Neuronal stem cell (in vitro differentiated cells): Measurements from ENCODE around the gene NAP1L4.

ENCODE experiments used
- DNase-seq: peaks from one replicate; pipeline ENCODE4 v3.0.0-alpha.2; 2013; ENCODE audit warnings: low spot score
- H2AFZ ChIP-seq: one replicate; pipeline ENCODE4 v1.6.1; 2013; ENCODE audit warnings: mild to moderate bottlenecking, low read length, inconsistent platforms
- H2AK5ac ChIP-seq: 2 replicates; pipeline ENCODE4 v1.6.1; 2013; ENCODE audit warnings: low read depth, mild to moderate bottlenecking, inconsistent platforms, low read length, moderate library complexity, mixed read lengths
- H2BK120ac ChIP-seq: 2 replicates; pipeline ENCODE4 v1.6.1; 2013; ENCODE audit warnings: low read depth, mild to moderate bottlenecking, inconsistent platforms, low read length, moderate library complexity, mixed read lengths
- H2BK12ac ChIP-seq: one replicate; pipeline ENCODE4 v1.6.1; 2013; ENCODE audit warnings: low read length, inconsistent platforms
- H2BK15ac ChIP-seq: 2 replicates; pipeline ENCODE4 v1.6.1; 2013; ENCODE audit warnings: mild to moderate bottlenecking, low read length, inconsistent platforms, mixed read lengths
- H2BK5ac ChIP-seq: one replicate; pipeline ENCODE4 v1.6.1; 2013; ENCODE audit warnings: inconsistent platforms, mild to moderate bottlenecking, low read length, moderate library complexity
- H3K14ac ChIP-seq: one replicate; pipeline ENCODE4 v1.6.1; 2013; ENCODE audit warnings: low read length, inconsistent platforms
- H3K18ac ChIP-seq: 2 replicates; pipeline ENCODE4 v1.6.1; 2013; ENCODE audit warnings: low read length, inconsistent platforms
- H3K23ac ChIP-seq: 2 replicates; pipeline ENCODE4 v1.6.1; 2013; ENCODE audit warnings: low read depth, mild to moderate bottlenecking, mixed read lengths, low read length, inconsistent platforms; ENCODE audit not compliant: poor library complexity
- H3K27ac ChIP-seq: replicated peaks from 3 replicates; pipeline ENCODE4 v1.5.1; 2013; ENCODE audit warnings: low read length, inconsistent platforms
- H3K27me3 ChIP-seq, 3 experiments: 2 replicates each; pipeline ENCODE4 v1.6.1; 2013; ENCODE audit warnings: low read length in 3 of 3, mild to moderate bottlenecking in 2 of 3, inconsistent platforms in 1 of 3, low read depth in 1 of 3, mixed read lengths in 1 of 3, moderate library complexity in 1 of 3; ENCODE audit not compliant: control insufficient read depth in 3 of 3, insufficient read depth in 3 of 3
- H3K36me3 ChIP-seq, 2 donors: replicated peaks in 1 of 2; 2 replicates each; pipeline ENCODE4 v1.6.1; 2013; ENCODE audit warnings: low read length in 2 of 2; ENCODE audit not compliant: control insufficient read depth in 2 of 2, insufficient read depth in 2 of 2
- H3K4ac ChIP-seq: 2 replicates; pipeline ENCODE4 v1.6.1; 2013; ENCODE audit warnings: inconsistent platforms, mild to moderate bottlenecking, low read length, moderate library complexity
- H3K4me1 ChIP-seq, 2 donors: 1 replicate in 1 of 2; 2 replicates in 1 of 2; pipeline ENCODE4 v1.6.1; 2013; ENCODE audit warnings: low read length in 2 of 2, low read depth in 1 of 2; ENCODE audit not compliant: control insufficient read depth in 2 of 2, insufficient read depth in 1 of 2
- H3K4me2 ChIP-seq: one replicate; pipeline ENCODE4 v1.6.1; 2013; ENCODE audit warnings: mild to moderate bottlenecking, low read length, inconsistent platforms; ENCODE audit not compliant: insufficient read depth, poor library complexity, severe bottlenecking
- H3K4me3 ChIP-seq, 2 donors: 2 replicates each; pipeline ENCODE4 v1.5.1; 2013; ENCODE audit warnings: low read length in 2 of 2, mild to moderate bottlenecking in 2 of 2, inconsistent platforms in 1 of 2, moderate library complexity in 1 of 2
- H3K79me1 ChIP-seq: one replicate; pipeline ENCODE4 v1.6.1; 2013; ENCODE audit warnings: low read depth, mild to moderate bottlenecking, inconsistent platforms, low read length, moderate library complexity
- H3K9ac ChIP-seq: one replicate; pipeline ENCODE4 v1.6.1; 2013; ENCODE audit warnings: mild to moderate bottlenecking, low read depth, low read length, inconsistent platforms; ENCODE audit not compliant: poor library complexity
- H3K9me3 ChIP-seq, 2 donors: replicated peaks in 1 of 2; 2 replicates each; pipeline versions ENCODE3 to v1.6.1; 2013; ENCODE audit warnings: low read length in 2 of 2, mild to moderate bottlenecking in 2 of 2, inconsistent platforms in 1 of 2, low read depth in 1 of 2, mixed read lengths in 1 of 2, moderate library complexity in 1 of 2; ENCODE audit not compliant: control insufficient read depth in 2 of 2, insufficient read depth in 1 of 2
- H4K8ac ChIP-seq: one replicate; pipeline ENCODE4 v1.6.1; 2013; ENCODE audit warnings: low read depth, mild to moderate bottlenecking, inconsistent platforms, low read length, moderate library complexity
- H4K91ac ChIP-seq: one replicate; pipeline ENCODE4 v1.6.1; 2013; ENCODE audit warnings: low read length, low read depth, mild to moderate bottlenecking, inconsistent platforms; ENCODE audit not compliant: poor library complexity
- WGBS, 2 donors: extraction: QIAGEN DNeasy Blood & Tissue Kit; methylation state at CpG; one replicate each; pipeline ENCODE4 v1.1.7; 2013; ENCODE audit warnings: missing lambda C conversion rate in 2 of 2, mixed read lengths in 1 of 2; ENCODE audit not compliant: insufficient read length in 2 of 2, insufficient replicate concordance in 1 of 2; ENCODE audit errors: extremely low coverage in 2 of 2; 5-methylcytosine and 5-hydroxymethylcytosine counted together

The NAP1L4 gene

GRCh38 chr11:2951231-2952110 is 40.7 kb downstream of the NAP1L4 start:
- H4K8ac ChIP-seq, result no peak overlapping the region
- no peak overlapping the region for H2AK5ac ChIP-seq
- no peak overlapping the region for H3K4ac ChIP-seq
- H3K79me1 ChIP-seq, result no peaks in the 10 kb centered on the region
- H3K27ac ChIP-seq, result no peak overlapping the region
- H3K18ac ChIP-seq, result no peak overlapping the region
- H3K4me3 ChIP-seq, result peak overlapping the region in 1 of 2 donors; percentile 11
- H3K36me3 ChIP-seq, result peaks cover 55 to 100% of the 10 kb centered on the region in 2 donors
- H2AFZ ChIP-seq, result no peak overlapping the region
- H3K4me2 ChIP-seq, result no peak overlapping the region
- H2BK120ac ChIP-seq, result no peak overlapping the region
- no peak for DNase-seq
- H2BK12ac ChIP-seq, result no peak overlapping the region
- no peak overlapping the region for H4K91ac ChIP-seq
- H3K9me3 ChIP-seq, result no peaks in the 10 kb centered on the region
- H3K9ac ChIP-seq, result peak overlapping the region; percentile 56
- WGBS, 2 donors, result no CpG with 5 or more reads among the region's 9 CpGs
- peaks cover 0 to 5% of the 10 kb centered on the region in 2 donors for H3K4me1 ChIP-seq
- H3K23ac ChIP-seq, result no peak overlapping the region
- H3K27me3 ChIP-seq, result peaks cover 0 to 2% (median 0%) of the 10 kb centered on the region in 3 experiments
- no peak overlapping the region for H2BK5ac ChIP-seq
- no peak overlapping the region for H2BK15ac ChIP-seq
- H3K14ac ChIP-seq, result no peak overlapping the region

GRCh38 chr11:2950825-2951224 is 41.3 kb downstream of the NAP1L4 start:
- H2BK12ac ChIP-seq, result no peak overlapping the region
- no peak overlapping the region for H4K8ac ChIP-seq
- no peak overlapping the region for H3K14ac ChIP-seq
- no peak overlapping the region for H4K91ac ChIP-seq
- no peak overlapping the region for H2BK5ac ChIP-seq
- H3K9ac ChIP-seq, result no peak overlapping the region
- H3K4me3 ChIP-seq, result no peak overlapping the region
- WGBS, 2 donors, result no CpG with 5 or more reads among the region's 1 CpG
- no peak for DNase-seq
- no peak overlapping the region for H3K18ac ChIP-seq
- no peaks in the 10 kb centered on the region for H3K79me1 ChIP-seq
- no peak overlapping the region for H2BK120ac ChIP-seq
- no peak overlapping the region for H2AFZ ChIP-seq
- H3K4me1 ChIP-seq, result peaks cover 0 to 5% of the 10 kb centered on the region in 2 donors
- H3K36me3 ChIP-seq, result peaks cover 50 to 100% of the 10 kb centered on the region in 2 donors
- no peak overlapping the region for H2AK5ac ChIP-seq
- H3K27me3 ChIP-seq, result peaks cover 0 to 2% (median 0%) of the 10 kb centered on the region in 3 experiments
- no peak overlapping the region for H3K4ac ChIP-seq
- no peak overlapping the region for H2BK15ac ChIP-seq
- H3K4me2 ChIP-seq, result no peak overlapping the region
- no peaks in the 10 kb centered on the region for H3K9me3 ChIP-seq
- H3K27ac ChIP-seq, result no peak overlapping the region
- no peak overlapping the region for H3K23ac ChIP-seq

DNA sequence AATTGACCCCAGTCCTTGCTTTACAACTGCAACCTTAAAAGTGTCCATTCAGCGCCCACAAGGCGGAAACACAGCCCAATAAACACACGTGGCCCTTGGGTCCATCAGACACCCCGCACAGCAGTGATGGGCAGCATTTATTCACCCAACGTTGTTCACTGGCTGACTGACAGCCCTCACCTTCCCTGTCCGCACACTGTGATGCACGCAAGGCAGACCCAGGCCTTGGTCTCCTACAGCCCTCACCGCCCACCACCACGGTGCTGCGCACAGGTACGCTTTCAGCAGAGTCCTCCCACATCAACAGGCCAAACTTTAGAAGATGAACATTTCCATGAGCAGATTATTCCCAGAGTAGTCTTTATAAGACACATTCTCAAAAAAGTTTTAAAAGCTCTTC is 42.2 kb downstream of the NAP1L4 start:
- H3K4ac ChIP-seq, result no peak overlapping the region

GRCh38 chr11:2947744-2948143 is 44.4 kb downstream of the NAP1L4 start:
- Histone ChIP-seq H3K4ac (no peak overlapping the region), H3K4me1 (peaks cover 0 to 10% of the 10 kb centered on the region in 2 donors), H3K4me2 (no peak overlapping the region), H2AFZ (no peak overlapping the region), H3K4me3 (no peak overlapping the region), H3K27ac (no peak overlapping the region), H4K91ac (no peak overlapping the region), H3K9ac (no peak overlapping the region), H3K36me3 (peaks cover 43 to 97% of the 10 kb centered on the region in 2 donors), H3K18ac (no peak overlapping the region), H4K8ac (no peak overlapping the region), H3K79me1 (no peaks in the 10 kb centered on the region), H2AK5ac (no peak overlapping the region), H3K14ac (no peak overlapping the region), H2BK15ac (no peak overlapping the region), H2BK5ac (no peak overlapping the region), H3K9me3 (no peaks in the 10 kb centered on the region), H3K27me3 (peaks cover 0 to 2% (median 0%) of the 10 kb centered on the region in 3 experiments), H2BK12ac (no peak overlapping the region), H2BK120ac (no peak overlapping the region), H3K23ac (no peak overlapping the region)
- DNase-seq, result no peak
- no CpG with 5 or more reads among the region's 11 CpGs for WGBS, 2 donors

More for the DNA sequence above, 42.2 kb downstream of the NAP1L4 start:
- Histone ChIP-seq H3K27me3 (peaks cover 0 to 2% (median 0%) of the 10 kb centered on the region in 3 experiments), H2AK5ac (no peak overlapping the region), H2AFZ (no peak overlapping the region), H2BK120ac (no peak overlapping the region), H3K27ac (no peak overlapping the region), H3K14ac (no peak overlapping the region), H3K4me2 (no peak overlapping the region), H2BK12ac (no peak overlapping the region), H3K4me1 (peaks cover 0 to 10% of the 10 kb centered on the region in 2 donors), H3K23ac (no peak overlapping the region), H3K18ac (no peak overlapping the region), H3K4me3 (peak overlapping the region in 1 of 2 donors; percentile 41), H2BK5ac (no peak overlapping the region), H2BK15ac (no peak overlapping the region), H4K8ac (no peak overlapping the region), H3K79me1 (no peaks in the 10 kb centered on the region), H4K91ac (no peak overlapping the region), H3K9me3 (no peaks in the 10 kb centered on the region), H3K9ac (no peak overlapping the region), H3K36me3 (peaks cover 51 to 100% of the 10 kb centered on the region in 2 donors)
- no CpG with 5 or more reads among the region's 11 CpGs for WGBS, 2 donors
- no peak for DNase-seq
